Astrocyte of the spinal cord (primary cell): ENCODE data around the gene XRCC5.

Experiments
- DNase-seq: peaks from one replicate; pipeline ENCODE4 v3.0.0; 2011; ENCODE audit warnings: low read depth, low spot score
- H3K4me3 ChIP-seq: 2 replicates; pipeline ENCODE4 v1.5.1; 2011; ENCODE audit warnings: low read depth, mild to moderate bottlenecking, low read length, moderate library complexity
- CTCF ChIP-seq: IDR thresholded peaks from 2 replicates; pipeline ENCODE4 v1.5.1; 2012; ENCODE audit warnings: low read depth, mild to moderate bottlenecking, low read length, inconsistent platforms
- in situ Hi-C: cut with HindIII; loops from 2 replicates; pipeline ENCODE4 v1.10.0; 2017; ENCODE audit warnings: low sequenced_read_pairs

Gene XRCC5

GRCh38 chr2:216221811-216222210 is 112.7 kb downstream of the XRCC5 start:
- peak; percentile 20 for DNase-seq
- TF ChIP-seq CTCF = no peak
- no peak overlapping the region for H3K4me3 ChIP-seq
- in situ Hi-C loops = no loop called here

- peak; percentile 48 for TF ChIP-seq CTCF
- in situ Hi-C loops = no loop called here
- no peak overlapping the region for H3K4me3 ChIP-seq
- DNase-seq = peak; percentile 29
These were observed 113.7 kb downstream of the XRCC5 start for GRCh38 chr2:216222650-216223352.

GRCh38 chr2:216224388-216224787 is 115.2 kb downstream of the XRCC5 start:
- in situ Hi-C loops = no loop called here
- no peak for DNase-seq
- no peak overlapping the region for H3K4me3 ChIP-seq
- no peak for TF ChIP-seq CTCF

- in situ Hi-C loops = no loop called here
- H3K4me3 ChIP-seq = no peak overlapping the region
- TF ChIP-seq CTCF = no peak
- no peak for DNase-seq
These were observed 120.2 kb downstream of the XRCC5 start for GRCh38 chr2:216229277-216229914.

GRCh38 chr2:216231867-216232266 is 122.7 kb downstream of the XRCC5 start:
- DNase-seq = no peak
- TF ChIP-seq CTCF = no peak
- no peak overlapping the region for H3K4me3 ChIP-seq
- in situ Hi-C loops = no loop called here

GRCh38 chr2:216232721-216233120 is 123.6 kb downstream of the XRCC5 start:
- in situ Hi-C loops = no loop called here
- DNase-seq = no peak
- no peak for TF ChIP-seq CTCF
- H3K4me3 ChIP-seq = no peak overlapping the region
